GM23338 (cell line): ENCODE results near the gene TMUB1.

ENCODE experiments used
- CTCF ChIP-seq, 2 experiments: fragments of 200-600 bp in 1 of 2; sonication (generic) in 1 of 2; conservative IDR thresholded peaks; 2 replicates each; pipeline versions ENCODE4 v1.5.1 to v1.6.1; 2016 to 2017; ENCODE audit warnings: antibody characterized with exemption in 2 of 2, low read depth in 2 of 2, mild to moderate bottlenecking in 2 of 2, moderate library complexity in 1 of 2
- ETS1 ChIP-seq: IDR thresholded peaks from 2 replicates; pipeline ENCODE4 v1.6.1; 2016; ENCODE audit warnings: antibody characterized with exemption
- EZH2 ChIP-seq: fragments of 200-600 bp; sonication (generic); IDR thresholded peaks from one replicate; pipeline ENCODE4 v1.8.0; 2017; ENCODE audit warnings: antibody characterized with exemption, mild to moderate bottlenecking, low read depth; ENCODE audit not compliant: unreplicated experiment
- EZH2phosphoT487 ChIP-seq: fragments of 200-600 bp; sonication (generic); IDR thresholded peaks from one replicate; pipeline ENCODE4 v1.8.1; 2018; ENCODE audit warnings: antibody characterized with exemption; ENCODE audit not compliant: unreplicated experiment
- JUNB ChIP-seq: IDR thresholded peaks from one replicate; pipeline ENCODE4 v1.6.1; 2016; ENCODE audit warnings: antibody characterized with exemption; ENCODE audit not compliant: unreplicated experiment
- POLR2AphosphoS5 ChIP-seq: IDR thresholded peaks from 2 replicates; pipeline ENCODE4 v1.6.1; 2016; ENCODE audit warnings: antibody characterized with exemption, low read depth
- REST ChIP-seq: IDR thresholded peaks from one replicate; pipeline ENCODE4 v1.6.1; 2018; ENCODE audit warnings: antibody characterized with exemption; ENCODE audit not compliant: unreplicated experiment
- STAT1 ChIP-seq: IDR thresholded peaks from one replicate; pipeline ENCODE4 v1.6.1; 2016; ENCODE audit warnings: antibody characterized with exemption; ENCODE audit not compliant: unreplicated experiment

GRCh38 chr7:151132461-151133205 lies 49.3 kb upstream of the TMUB1 start:
- TF ChIP-seq CTCF (conservative IDR thresholded peaks at IDR 0.05; ENCODE audit: low read depth in 2 of 2) (no peak), EZH2 (no peak), POLR2AphosphoS5 (no peak), STAT1 (no peak), EZH2phosphoT487 (no peak), REST (no peak), JUNB (no peak), ETS1 (no peak)
